Keratinocyte (primary cell): ENCODE data around the gene PRKAR2B. TPM values are rescaled to one million over a fixed set of nuclear protein-coding genes. Genes with fewer than 3 reads are reported as not detected.

Source experiments
- DNase-seq: peaks from one replicate; pipeline ENCODE4 v3.0.0-alpha.2; 2011; ENCODE audit warnings: low read depth, missing footprints, low spot score
- FAIRE-seq: peaks from 2 replicates; lab custom pipeline; 2011; peaks lifted over from hg19 to GRCh38; lab: Jason Lieb, UNC
- H2AFZ ChIP-seq: 2 replicates; pipeline ENCODE4 v1.6.0; 2012; ENCODE audit warnings: low read length, control low read depth, inconsistent platforms; ENCODE audit not compliant: control insufficient read depth
- H3K27ac ChIP-seq: 2 replicates; pipeline ENCODE4 v1.5.1; 2011; ENCODE audit warnings: low read length; ENCODE audit not compliant: control insufficient read depth, insufficient read depth
- H3K27me3 ChIP-seq: 3 replicates; pipeline ENCODE4 v1.6.0; 2011; ENCODE audit warnings: low read length; ENCODE audit not compliant: control insufficient read depth, insufficient read depth; ENCODE audit errors: extremely low read depth
- H3K36me3 ChIP-seq, 2 experiments: 2 replicates in 1 of 2; 3 replicates in 1 of 2; pipeline ENCODE4 v1.5.1; 2011; ENCODE audit warnings: low read length in 2 of 2, mild to moderate bottlenecking in 1 of 2; ENCODE audit not compliant: control insufficient read depth in 2 of 2, insufficient read depth in 2 of 2; ENCODE audit errors: extremely low read depth in 1 of 2
- H3K4me1 ChIP-seq: 3 replicates; pipeline ENCODE4 v1.5.1; 2011; ENCODE audit warnings: low read length; ENCODE audit not compliant: control insufficient read depth, insufficient read depth; ENCODE audit errors: extremely low read depth
- H3K4me2 ChIP-seq: 3 replicates; pipeline ENCODE4 v1.6.0; 2011; ENCODE audit warnings: low read depth, low read length; ENCODE audit not compliant: control insufficient read depth, insufficient read depth; ENCODE audit errors: extremely low read depth
- H3K4me3 ChIP-seq, 3 experiments: fragments of 200-600 bp in 1 of 3; sonication (generic) in 1 of 3; 2 replicates in 2 of 3; 3 replicates in 1 of 3; pipeline ENCODE4 v1.5.1; 2011 to 2016; ENCODE audit warnings: low read length in 3 of 3, mild to moderate bottlenecking in 3 of 3, control low read depth in 2 of 3, inconsistent platforms in 1 of 3, low read depth in 1 of 3, mixed read lengths in 1 of 3, mixed run types in 1 of 3, moderate library complexity in 1 of 3; ENCODE audit not compliant: control insufficient read depth in 2 of 3, insufficient read depth in 2 of 3; ENCODE audit errors: extremely low read depth in 1 of 3
- H3K79me2 ChIP-seq: 2 replicates; pipeline ENCODE4 v1.6.0; 2012; ENCODE audit warnings: low read length; ENCODE audit not compliant: control insufficient read depth, insufficient read depth
- H3K9ac ChIP-seq: 3 replicates; pipeline ENCODE4 v1.6.0; 2011; ENCODE audit warnings: low read length; ENCODE audit not compliant: control insufficient read depth, insufficient read depth; ENCODE audit errors: extremely low read depth
- H3K9me1 ChIP-seq: 3 replicates; pipeline ENCODE4 v1.6.0; 2011; ENCODE audit warnings: low read length; ENCODE audit not compliant: control insufficient read depth, insufficient read depth; ENCODE audit errors: extremely low read depth
- H3K9me3 ChIP-seq: 2 replicates; pipeline ENCODE4 v1.5.1; 2012; ENCODE audit warnings: low read depth, low read length; ENCODE audit not compliant: control insufficient read depth
- H4K20me1 ChIP-seq: 3 replicates; pipeline ENCODE4 v1.6.0; 2011; ENCODE audit warnings: low read length; ENCODE audit not compliant: control insufficient read depth, insufficient read depth; ENCODE audit errors: extremely low read depth
- EZH2 ChIP-seq: IDR thresholded peaks from one replicate; pipeline ENCODE4 v1.6.1; 2012; ENCODE audit warnings: inconsistent platforms, mild to moderate bottlenecking, low read length, moderate library complexity
- dilution Hi-C: fragments of 300-500 bp; cut with MboI; formaldehyde crosslinking; loops from one replicate; pipeline ENCODE4 v1.7.0; 2020; ENCODE audit warnings: low sequenced_read_pairs; ENCODE audit not compliant: extremely low pct_ligation_motif_present
- polyA plus RNA-seq, 5 experiments: library from polyadenylated mRNA; depleted of rRNA in 3 of 5; stranded (reverse) in 3 of 5; stranded (forward) in 1 of 5; unstranded in 1 of 5; fragments of >200 nt; gene quantifications; 1 replicate in 1 of 5; 2 replicates in 3 of 5; 3 replicates in 1 of 5; pipeline versions ENCODE4 v1.2.1 to v1.2.3, GENCODE V29; 2011 to 2012; ENCODE audit warnings: missing spikeins in 2 of 5, low read depth in 1 of 5, low replicate concordance in 1 of 5
- TF ChIP-seq, protein P1 (sequence below), 3 experiments: IDR thresholded peaks in 1 of 3; conservative IDR thresholded peaks in 1 of 3; optimal IDR thresholded peaks in 1 of 3; 2 replicates in 2 of 3; 3 replicates in 1 of 3; pipeline versions ENCODE3 to v1.5.1; 2011; ENCODE audit warnings: low read length in 3 of 3, mild to moderate bottlenecking in 3 of 3, moderate library complexity in 2 of 3, control low read depth in 1 of 3, inconsistent platforms in 1 of 3; ENCODE audit not compliant: insufficient read depth in 2 of 3; ENCODE audit errors: extremely low read depth in 1 of 3

PRKAR2B gene
- polyA plus RNA-seq, 1 donor (not counting 4 experiments of a cell fraction or from before 2014, with no cell fraction given), result 0.01 TPM

DNA sequence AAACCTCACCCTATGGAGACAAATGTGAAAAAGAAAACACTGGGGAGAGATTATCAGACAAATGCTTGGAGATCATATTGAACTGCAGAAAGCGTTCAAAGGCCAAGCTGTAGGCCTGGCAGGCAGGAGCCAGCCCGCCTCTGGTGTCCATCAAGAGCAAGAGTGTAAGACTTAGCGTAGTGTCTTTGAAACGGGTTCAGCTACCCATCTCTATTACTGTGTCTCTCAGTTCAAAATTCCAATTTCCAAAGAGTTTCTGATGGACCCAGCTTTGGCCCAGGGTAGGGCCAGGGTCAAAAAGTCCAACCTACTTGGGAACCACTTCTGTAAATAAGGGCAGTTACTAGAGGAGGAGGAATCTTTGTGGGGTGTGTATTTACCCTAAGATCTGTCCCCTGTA lies 78.9 kb downstream of the PRKAR2B start:
- Histone ChIP-seq H3K4me1 (no peaks in the 10 kb centered on the region), H3K4me3 (no peak overlapping the region), H4K20me1 (no peaks in the 10 kb centered on the region), H3K9me3 (no peaks in the 10 kb centered on the region), H3K4me2 (no peak overlapping the region), H3K27ac (no peak overlapping the region), H2AFZ (no peak overlapping the region), H3K36me3 (no peaks in the 10 kb centered on the region), H3K9me1 (no peaks in the 10 kb centered on the region), H3K27me3 (peaks cover 5% of the 10 kb centered on the region), H3K79me2 (no peaks in the 10 kb centered on the region), H3K9ac (no peak overlapping the region)
- FAIRE-seq (no peak), DNase-seq (no peak)
- dilution Hi-C loops, result no loop called here
- TF ChIP-seq, protein P1, sequence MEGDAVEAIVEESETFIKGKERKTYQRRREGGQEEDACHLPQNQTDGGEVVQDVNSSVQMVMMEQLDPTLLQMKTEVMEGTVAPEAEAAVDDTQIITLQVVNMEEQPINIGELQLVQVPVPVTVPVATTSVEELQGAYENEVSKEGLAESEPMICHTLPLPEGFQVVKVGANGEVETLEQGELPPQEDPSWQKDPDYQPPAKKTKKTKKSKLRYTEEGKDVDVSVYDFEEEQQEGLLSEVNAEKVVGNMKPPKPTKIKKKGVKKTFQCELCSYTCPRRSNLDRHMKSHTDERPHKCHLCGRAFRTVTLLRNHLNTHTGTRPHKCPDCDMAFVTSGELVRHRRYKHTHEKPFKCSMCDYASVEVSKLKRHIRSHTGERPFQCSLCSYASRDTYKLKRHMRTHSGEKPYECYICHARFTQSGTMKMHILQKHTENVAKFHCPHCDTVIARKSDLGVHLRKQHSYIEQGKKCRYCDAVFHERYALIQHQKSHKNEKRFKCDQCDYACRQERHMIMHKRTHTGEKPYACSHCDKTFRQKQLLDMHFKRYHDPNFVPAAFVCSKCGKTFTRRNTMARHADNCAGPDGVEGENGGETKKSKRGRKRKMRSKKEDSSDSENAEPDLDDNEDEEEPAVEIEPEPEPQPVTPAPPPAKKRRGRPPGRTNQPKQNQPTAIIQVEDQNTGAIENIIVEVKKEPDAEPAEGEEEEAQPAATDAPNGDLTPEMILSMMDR (optimal IDR thresholded peaks at IDR 0.05 in 1 of 3, IDR thresholded peaks at IDR 0.05 in 1 of 3, conservative IDR thresholded peaks at IDR 0.05 in 1 of 3; ENCODE audit: extremely low read depth in 1 of 3, insufficient read depth in 2 of 3, low read length in 3 of 3), result no peak
- TF ChIP-seq EZH2, result no peak

DNA sequence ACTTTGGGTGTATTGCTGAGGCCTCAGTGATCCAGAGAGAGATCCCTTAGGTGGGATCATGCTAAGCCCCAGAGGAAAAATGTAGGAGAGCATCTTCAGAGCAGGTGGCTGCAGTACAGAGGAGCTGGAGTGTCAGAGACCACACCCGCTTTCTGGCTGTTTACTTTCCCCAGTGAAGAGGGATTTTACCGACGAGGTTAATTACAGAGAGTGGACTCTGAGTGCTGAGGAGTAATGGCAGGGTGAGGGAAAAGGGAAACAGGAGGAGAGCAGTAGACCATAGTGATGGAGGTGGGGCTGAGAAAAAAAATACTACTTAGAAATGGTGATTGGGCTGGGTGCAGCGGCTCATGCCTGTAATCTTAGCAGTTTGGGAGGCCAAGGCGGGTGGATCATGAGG lies 81.0 kb downstream of the PRKAR2B start:
- Histone ChIP-seq H3K4me1 (no peaks in the 10 kb centered on the region), H3K79me2 (no peaks in the 10 kb centered on the region), H4K20me1 (no peaks in the 10 kb centered on the region), H3K27ac (no peak overlapping the region), H3K9ac (no peak overlapping the region), H3K9me3 (no peaks in the 10 kb centered on the region), H2AFZ (no peak overlapping the region), H3K9me1 (no peaks in the 10 kb centered on the region), H3K36me3 (no peaks in the 10 kb centered on the region), H3K4me2 (no peak overlapping the region), H3K4me3 (no peak overlapping the region), H3K27me3 (no peaks in the 10 kb centered on the region)
- dilution Hi-C loops, result no loop called here
- no peak for TF ChIP-seq EZH2
- TF ChIP-seq, protein P1 (optimal IDR thresholded peaks at IDR 0.05 in 1 of 3, IDR thresholded peaks at IDR 0.05 in 1 of 3, conservative IDR thresholded peaks at IDR 0.05 in 1 of 3; ENCODE audit: extremely low read depth in 1 of 3, insufficient read depth in 2 of 3, low read length in 3 of 3), result no peak
- DNase-seq (no peak), FAIRE-seq (no peak)
